Right atrium auricular region (tissue), 2 donors: ENCODE data around the gene ANXA7. TPM values are rescaled to one million over a fixed set of nuclear protein-coding genes. Genes with fewer than 3 reads are reported as not detected.
A peak's percentile ranks its signal among the peaks of the same experiment; 100 is the strongest.

Experiments
- DNase-seq: peaks from one replicate; pipeline ENCODE4 v3.0.0-alpha.2; 2019; ENCODE audit warnings: low spot score
- H3K27ac ChIP-seq, 2 donors: fragments of 200-600 bp; sonication (generic); 1 replicate in 1 of 2; 2 replicates in 1 of 2; pipeline ENCODE4 v1.5.1; 2016 to 2019
- H3K27me3 ChIP-seq, 2 donors: fragments of 200-600 bp; sonication (generic); one replicate each; pipeline versions ENCODE4 v1.5.1 to v1.6.0; 2017 to 2019
- H3K36me3 ChIP-seq: fragments of 200-600 bp; sonication (generic); one replicate; pipeline ENCODE4 v1.5.1; 2016
- H3K4me1 ChIP-seq, 2 donors: fragments of 200-600 bp; sonication (generic); one replicate each; pipeline versions ENCODE4 v1.5.1 to v1.6.0; 2017 to 2019
- H3K4me3 ChIP-seq, 2 donors: fragments of 200-600 bp; sonication (generic); 1 replicate in 1 of 2; 2 replicates in 1 of 2; pipeline ENCODE4 v1.5.1; 2017 to 2019; ENCODE audit warnings: mild to moderate bottlenecking in 1 of 2, moderate library complexity in 1 of 2
- H3K9me3 ChIP-seq, 2 donors: fragments of 200-600 bp; sonication (generic); one replicate each; pipeline ENCODE4 v1.5.1; 2019
- CTCF ChIP-seq, 2 donors: fragments of 200-600 bp; sonication (generic); IDR thresholded peaks; one replicate each; pipeline ENCODE4 v1.5.1; 2019; ENCODE audit warnings: antibody characterized with exemption in 2 of 2
- total RNA-seq, 2 donors: library from RNA; depleted of rRNA; stranded (reverse); fragments of >200 nt; gene quantifications; one replicate each; pipeline ENCODE4 v1.1.0, GENCODE V29; 2016

Gene ANXA7
- total RNA-seq, 2 donors from 2014 or later, result 100 to 117 TPM

- no peaks in the 10 kb centered on the region for H3K9me3 ChIP-seq
- H3K4me1 ChIP-seq, result peaks cover 0 to 8% of the 10 kb centered on the region in 2 donors
- H3K36me3 ChIP-seq, result peaks cover 32% of the 10 kb centered on the region
- no peak for DNase-seq
- H3K27ac ChIP-seq, result no peak overlapping the region
- no peaks in the 10 kb centered on the region for H3K27me3 ChIP-seq
- TF ChIP-seq CTCF (IDR thresholded peaks at IDR 0.05), result no peak
- no peak overlapping the region for H3K4me3 ChIP-seq
Observed at GRCh38 chr10:73448384-73448783, 34.5 kb upstream of the ANXA7 start.

DNA sequence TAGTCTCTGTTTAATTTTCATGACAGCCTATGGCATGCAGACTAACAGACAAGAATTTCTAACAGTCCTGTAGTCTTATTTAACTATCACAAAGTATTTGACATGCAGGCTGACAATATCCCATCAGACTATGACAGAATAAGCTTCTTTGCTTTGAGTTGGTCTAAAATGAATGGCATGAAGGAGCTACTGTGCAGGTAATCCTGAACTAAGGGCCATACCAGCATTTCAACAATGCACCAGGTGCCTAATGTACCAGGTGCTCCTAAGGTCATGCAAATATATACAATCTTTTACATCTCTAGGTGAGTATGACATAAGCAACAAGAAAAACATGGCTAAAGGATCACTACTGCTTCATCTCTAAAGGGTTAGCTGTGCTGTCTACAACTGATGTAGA is 33.1 kb upstream of the ANXA7 start:
- H3K27ac ChIP-seq, result no peak overlapping the region
- no peak overlapping the region for H3K4me3 ChIP-seq
- H3K4me1 ChIP-seq, result peaks cover 0 to 8% of the 10 kb centered on the region in 2 donors
- H3K27me3 ChIP-seq, result no peaks in the 10 kb centered on the region
- peaks cover 22% of the 10 kb centered on the region for H3K36me3 ChIP-seq
- no peak for DNase-seq
- no peak for TF ChIP-seq CTCF (IDR thresholded peaks at IDR 0.05)
- H3K9me3 ChIP-seq, result no peaks in the 10 kb centered on the region

GRCh38 chr10:73444457-73444856 is 30.6 kb upstream of the ANXA7 start:
- DNase-seq, result no peak
- Histone ChIP-seq H3K27ac (no peak overlapping the region), H3K4me3 (no peak overlapping the region), H3K9me3 (no peaks in the 10 kb centered on the region), H3K27me3 (no peaks in the 10 kb centered on the region), H3K36me3 (peaks cover 22% of the 10 kb centered on the region), H3K4me1 (peaks cover 0 to 8% of the 10 kb centered on the region in 2 donors)
- TF ChIP-seq CTCF (IDR thresholded peaks at IDR 0.05), result no peak

DNA sequence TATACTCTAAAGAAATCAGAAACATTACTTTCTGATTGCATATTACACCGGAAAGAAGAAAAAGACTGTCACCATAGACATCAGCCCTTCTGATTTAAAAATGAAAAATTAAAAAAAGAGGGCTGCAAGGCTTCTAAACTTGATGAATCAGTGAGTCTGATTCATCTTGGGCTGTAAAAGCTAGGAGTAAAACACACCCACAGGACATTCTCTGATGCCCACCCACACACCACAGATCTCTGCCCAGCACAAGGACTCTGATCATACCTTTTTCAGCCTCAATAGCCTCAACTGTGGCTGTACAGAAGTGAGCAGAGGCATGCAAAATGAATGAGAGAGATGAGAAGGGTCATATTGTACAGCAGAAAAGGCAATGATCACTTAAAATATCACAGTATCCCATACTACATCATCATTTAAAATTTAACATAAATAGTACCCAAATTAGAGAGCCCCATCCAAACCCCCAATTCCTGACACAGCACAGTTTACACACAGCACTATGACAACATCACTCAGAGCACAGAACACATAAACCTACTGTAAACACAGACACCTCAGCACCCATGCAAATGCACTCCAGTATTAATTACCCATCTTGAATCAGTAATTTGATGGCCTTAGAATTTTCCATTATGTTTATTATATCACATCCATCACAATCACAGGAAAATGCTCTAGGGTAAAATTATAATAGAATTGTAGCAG is 25.9 kb upstream of the ANXA7 start:
- Histone ChIP-seq H3K27ac (no peak overlapping the region), H3K36me3 (peaks cover 23% of the 10 kb centered on the region), H3K27me3 (no peaks in the 10 kb centered on the region), H3K4me3 (no peak overlapping the region), H3K4me1 (peaks cover 0 to 5% of the 10 kb centered on the region in 2 donors), H3K9me3 (no peaks in the 10 kb centered on the region)
- no peak for DNase-seq
- no peak for TF ChIP-seq CTCF (IDR thresholded peaks at IDR 0.05)

GRCh38 chr10:73439055-73439454 is 25.2 kb upstream of the ANXA7 start:
- no peak for TF ChIP-seq CTCF (IDR thresholded peaks at IDR 0.05)
- H3K9me3 ChIP-seq, result no peaks in the 10 kb centered on the region
- H3K27me3 ChIP-seq, result no peaks in the 10 kb centered on the region
- H3K36me3 ChIP-seq, result peaks cover 17% of the 10 kb centered on the region
- no peak overlapping the region for H3K27ac ChIP-seq
- DNase-seq, result no peak
- H3K4me3 ChIP-seq, result no peak overlapping the region
- peaks cover 0 to 5% of the 10 kb centered on the region in 2 donors for H3K4me1 ChIP-seq

GRCh38 chr10:73433538-73433867 is 19.6 kb upstream of the ANXA7 start, which contains the start of gene MSS51:
Gene MSS51, minus strand, starts transcription at chr10:73433561. Its CDS starts 5,277 bp downstream, at chr10:73428284.
- peaks cover 17% of the 10 kb centered on the region for H3K36me3 ChIP-seq
- H3K4me1 ChIP-seq, result no peaks in the 10 kb centered on the region
- no peak for DNase-seq
- H3K27ac ChIP-seq, result peak within 1 kb of the TSS in 1 of 2 donors; percentile 25
- no peak for TF ChIP-seq CTCF (IDR thresholded peaks at IDR 0.05)
- no peak within 1 kb of the TSS for H3K4me3 ChIP-seq
- H3K9me3 ChIP-seq, result no peaks in the 10 kb centered on the region
- no peaks in the 10 kb centered on the region for H3K27me3 ChIP-seq
